ENCODE data around the gene THSD7B. TPM values are rescaled to one million over a fixed set of nuclear protein-coding genes. Genes with fewer than 3 reads are reported as not detected.
A peak's percentile ranks its signal among the peaks of the same experiment; 100 is the strongest.

THSD7B gene
- total and polyA plus RNA-seq, 2 of the 13 experiments (the other 11 are each of a cell fraction or from before 2014, with no cell fraction given): 0.02 TPM; not detected in 1

- TF ChIP-seq RBFOX2 (IDR thresholded peaks at IDR 0.05; ENCODE audit: low read depth, low read length) (no peak), CTCF (CRISPR knock-in tag; IDR thresholded peaks at IDR 0.05) (0 out of 2 replicates have a peak, but pooled peaks have one; percentile 8)
Measured at GRCh38 chr2:136920652-136921333, 155.4 kb downstream of the THSD7B start (continued).

- no peak overlapping the region for H3K9ac ChIP-seq (ENCODE audit: insufficient read depth, low read depth, low read length)
- no peak overlapping the region for H3K27ac ChIP-seq (ENCODE audit: extremely low read length, insufficient read depth, low read length)
- no peaks in the 10 kb centered on the region for H3K9me3 ChIP-seq (ENCODE audit: low read length)
- TF ChIP-seq FUBP1 (CRISPR knock-in tag; IDR thresholded peaks at IDR 0.05; ENCODE audit: borderline replicate concordance) (no peak), CEBPB (IDR thresholded peaks at IDR 0.05; ENCODE audit: borderline replicate concordance, low read depth, low read length) (peak; percentile 60; the same call in 1 of the 2 replicates)
- no peaks in the 10 kb centered on the region for H3K79me2 ChIP-seq (ENCODE audit: insufficient read depth, low read length)
- no TSS peak for BruUV-seq (replicated peaks)
- no peaks in the 10 kb centered on the region for H3K36me3 ChIP-seq (replicated peaks in 1 of 2; ENCODE audit: control insufficient read depth in 1 of 2, insufficient read depth in 2 of 2, low read length in 2 of 2)
- no peaks in the 10 kb centered on the region for H3K27me3 ChIP-seq (ENCODE audit: control insufficient read depth in 1 of 2, insufficient read depth in 2 of 2, low read length in 2 of 2)
- H3K4me3 ChIP-seq (replicated peaks in 1 of 3; ENCODE audit: insufficient read depth in 1 of 3, low read depth in 2 of 3, low read length in 3 of 3): no peak overlapping the region
- 10% methylated on average over 3 of the region's 3 CpGs for WGBS (ENCODE audit: low lambda C conversion rate)
- no peak for ATAC-seq
- ChIA-PET CTCF (ENCODE audit: low intra/inter-chr PET ratio, low total read pairs) (no interaction called here), POLR2A (no interaction called here)
- intact Hi-C loops (cut with micrococcal nuclease; ENCODE audit: unreplicated experiment) (no loop called here), in situ Hi-C loops (cut with HindIII; ENCODE audit: extremely low pct_ligation_motif_present, low pct_unique_long_range_greater_than_20kb) (no loop called here)
- H2AFZ ChIP-seq (ENCODE audit: low read length): no peak overlapping the region
- no peak for DNase-seq (ENCODE audit: low spot score)
- H3K4me2 ChIP-seq (ENCODE audit: low read depth, low read length): no peak overlapping the region
- no peaks in the 10 kb centered on the region for H3K4me1 ChIP-seq (ENCODE audit: insufficient read depth, low read length)
- no peak for FAIRE-seq
- H4K20me1 ChIP-seq (ENCODE audit: insufficient read depth, low read length): no peaks in the 10 kb centered on the region
Measured at GRCh38 chr2:136927156-136927555, 161.8 kb downstream of the THSD7B start.

All from HepG2 (cell line).